ENCODE results near the gene VSX2. TPM values are rescaled to one million over a fixed set of nuclear protein-coding genes. Genes with fewer than 3 reads are reported as not detected.
A peak's percentile ranks its signal among the peaks of the same experiment; 100 is the strongest.

Gene VSX2
- total and polyA plus RNA-seq, 2 of the 13 experiments (the other 11 are each of a cell fraction or from before 2014, with no cell fraction given), result 0.05 TPM; not detected in 1

DNA sequence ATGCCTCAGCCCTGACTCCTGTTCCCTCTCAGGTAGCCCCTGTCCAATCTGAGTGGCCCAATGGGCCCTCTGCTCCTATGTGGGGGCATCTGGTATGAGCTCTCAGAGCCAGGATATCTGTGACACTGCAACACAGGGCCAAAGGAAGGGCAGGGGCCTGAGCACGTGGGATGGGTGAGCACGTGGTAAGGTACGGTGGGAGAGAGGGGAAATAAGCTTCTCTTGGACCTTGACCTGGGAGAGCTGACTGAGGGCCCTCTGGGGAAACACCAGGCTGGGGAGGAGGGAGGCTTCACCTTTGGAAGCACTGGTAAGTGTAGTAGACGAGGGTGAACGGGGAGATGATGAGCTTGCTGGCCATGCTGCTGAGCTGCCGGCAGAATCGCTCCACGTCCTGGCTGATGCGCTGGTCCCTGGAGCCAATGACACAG lies 56.8 kb downstream of the VSX2 start (continued):
- TF ChIP-seq ASH2L (IDR thresholded peaks at IDR 0.05; ENCODE audit: insufficient read length, low read depth, low read length), result peak; percentile 34
- no peak for TF ChIP-seq TAF15 (IDR thresholded peaks at IDR 0.05; ENCODE audit: low read depth, low read length, poor library complexity, severe bottlenecking)
- TF ChIP-seq ZNF776 (CRISPR knock-in tag; IDR thresholded peaks at IDR 0.05), result peak; percentile 35; the same call in 1 of the 2 replicates
- peak in 1 of 2 experiments; percentile 66; a peak in 1 of 4 replicates for TF ChIP-seq KLF16 (CRISPR knock-in tag; IDR thresholded peaks at IDR 0.05)
- TF ChIP-seq TOPORS (CRISPR knock-in tag; IDR thresholded peaks at IDR 0.05), result no peak; the same call in 1 of the 2 replicates
- TF ChIP-seq KDM5B (CRISPR knock-in tag; IDR thresholded peaks at IDR 0.05; ENCODE audit: borderline replicate concordance), result peak; percentile 82; the same call in 1 of the 2 replicates
- TF ChIP-seq KDM3A (CRISPR knock-in tag; IDR thresholded peaks at IDR 0.05; ENCODE audit: low read depth), result 0 out of 2 replicates have a peak, but pooled peaks have one; percentile 65
- TF ChIP-seq, protein P1, sequence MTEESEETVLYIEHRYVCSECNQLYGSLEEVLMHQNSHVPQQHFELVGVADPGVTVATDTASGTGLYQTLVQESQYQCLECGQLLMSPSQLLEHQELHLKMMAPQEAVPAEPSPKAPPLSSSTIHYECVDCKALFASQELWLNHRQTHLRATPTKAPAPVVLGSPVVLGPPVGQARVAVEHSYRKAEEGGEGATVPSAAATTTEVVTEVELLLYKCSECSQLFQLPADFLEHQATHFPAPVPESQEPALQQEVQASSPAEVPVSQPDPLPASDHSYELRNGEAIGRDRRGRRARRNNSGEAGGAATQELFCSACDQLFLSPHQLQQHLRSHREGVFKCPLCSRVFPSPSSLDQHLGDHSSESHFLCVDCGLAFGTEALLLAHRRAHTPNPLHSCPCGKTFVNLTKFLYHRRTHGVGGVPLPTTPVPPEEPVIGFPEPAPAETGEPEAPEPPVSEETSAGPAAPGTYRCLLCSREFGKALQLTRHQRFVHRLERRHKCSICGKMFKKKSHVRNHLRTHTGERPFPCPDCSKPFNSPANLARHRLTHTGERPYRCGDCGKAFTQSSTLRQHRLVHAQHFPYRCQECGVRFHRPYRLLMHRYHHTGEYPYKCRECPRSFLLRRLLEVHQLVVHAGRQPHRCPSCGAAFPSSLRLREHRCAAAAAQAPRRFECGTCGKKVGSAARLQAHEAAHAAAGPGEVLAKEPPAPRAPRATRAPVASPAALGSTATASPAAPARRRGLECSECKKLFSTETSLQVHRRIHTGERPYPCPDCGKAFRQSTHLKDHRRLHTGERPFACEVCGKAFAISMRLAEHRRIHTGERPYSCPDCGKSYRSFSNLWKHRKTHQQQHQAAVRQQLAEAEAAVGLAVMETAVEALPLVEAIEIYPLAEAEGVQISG (CRISPR knock-in tag; IDR thresholded peaks at IDR 0.05), result peak; percentile 93
- no peak for TF ChIP-seq AGO1 (IDR thresholded peaks at IDR 0.05; ENCODE audit: low read depth, low read length, poor library complexity, severe bottlenecking)
- peak; percentile 88 for TF ChIP-seq ZNF263 (CRISPR knock-in tag; IDR thresholded peaks at IDR 0.05)
- peak; percentile 83 for TF ChIP-seq RNF2 (conservative IDR thresholded peaks at IDR 0.05; ENCODE audit: low read depth)
- TF ChIP-seq CBX5 (CRISPR knock-in tag; IDR thresholded peaks at IDR 0.05; ENCODE audit: borderline replicate concordance), result peak; percentile 79; the same call in 1 of the 2 replicates
- no peak for TF ChIP-seq MBNL3 (CRISPR knock-in tag; conservative IDR thresholded peaks at IDR 0.05)
- TF ChIP-seq ZSCAN9 (CRISPR knock-in tag; IDR thresholded peaks at IDR 0.05; ENCODE audit: borderline replicate concordance), result peak; percentile 88; the same call in 1 of the 2 replicates
- TF ChIP-seq, protein P2, sequence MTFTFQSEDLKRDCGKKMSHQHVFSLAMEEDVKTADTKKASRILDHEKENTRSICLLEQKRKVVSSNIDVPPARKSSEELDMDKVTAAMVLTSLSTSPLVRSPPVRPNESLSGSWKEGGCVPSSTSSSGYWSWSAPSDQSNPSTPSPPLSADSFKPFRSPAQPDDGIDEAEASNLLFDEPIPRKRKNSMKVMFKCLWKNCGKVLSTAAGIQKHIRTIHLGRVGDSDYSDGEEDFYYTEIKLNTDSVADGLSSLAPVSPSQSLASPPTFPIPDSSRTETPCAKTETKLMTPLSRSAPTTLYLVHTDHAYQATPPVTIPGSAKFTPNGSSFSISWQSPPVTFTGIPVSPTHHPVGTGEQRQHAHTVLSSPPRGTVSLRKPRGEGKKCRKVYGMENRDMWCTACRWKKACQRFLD (CRISPR knock-in tag; IDR thresholded peaks at IDR 0.05; ENCODE audit: borderline replicate concordance), result no peak
- peak; percentile 54; the same call in 1 of the 2 replicates for TF ChIP-seq KDM2A (CRISPR knock-in tag; IDR thresholded peaks at IDR 0.05; ENCODE audit: borderline replicate concordance, low read depth)
- no peak; the same call in 1 of the 2 replicates for TF ChIP-seq MTA1 (CRISPR knock-in tag; IDR thresholded peaks at IDR 0.05; ENCODE audit: borderline replicate concordance)
- TF ChIP-seq, protein P3, sequence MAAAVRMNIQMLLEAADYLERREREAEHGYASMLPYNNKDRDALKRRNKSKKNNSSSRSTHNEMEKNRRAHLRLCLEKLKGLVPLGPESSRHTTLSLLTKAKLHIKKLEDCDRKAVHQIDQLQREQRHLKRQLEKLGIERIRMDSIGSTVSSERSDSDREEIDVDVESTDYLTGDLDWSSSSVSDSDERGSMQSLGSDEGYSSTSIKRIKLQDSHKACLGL (CRISPR knock-in tag; IDR thresholded peaks at IDR 0.05), result peak; percentile 91
- no peak for TF ChIP-seq MAFF (IDR thresholded peaks at IDR 0.05; ENCODE audit: low read depth, low read length)
- TF ChIP-seq GABPB1 (CRISPR knock-in tag; IDR thresholded peaks at IDR 0.05), result peak; percentile 75
- TF ChIP-seq, protein P4, sequence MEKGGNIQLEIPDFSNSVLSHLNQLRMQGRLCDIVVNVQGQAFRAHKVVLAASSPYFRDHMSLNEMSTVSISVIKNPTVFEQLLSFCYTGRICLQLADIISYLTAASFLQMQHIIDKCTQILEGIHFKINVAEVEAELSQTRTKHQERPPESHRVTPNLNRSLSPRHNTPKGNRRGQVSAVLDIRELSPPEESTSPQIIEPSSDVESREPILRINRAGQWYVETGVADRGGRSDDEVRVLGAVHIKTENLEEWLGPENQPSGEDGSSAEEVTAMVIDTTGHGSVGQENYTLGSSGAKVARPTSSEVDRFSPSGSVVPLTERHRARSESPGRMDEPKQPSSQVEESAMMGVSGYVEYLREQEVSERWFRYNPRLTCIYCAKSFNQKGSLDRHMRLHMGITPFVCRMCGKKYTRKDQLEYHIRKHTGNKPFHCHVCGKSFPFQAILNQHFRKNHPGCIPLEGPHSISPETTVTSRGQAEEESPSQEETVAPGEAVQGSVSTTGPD (CRISPR knock-in tag; IDR thresholded peaks at IDR 0.05), result 0 out of 2 replicates have a peak, but pooled peaks have one; percentile 42
- no peak for TF ChIP-seq MTF2 (CRISPR knock-in tag; IDR thresholded peaks at IDR 0.05; ENCODE audit: borderline replicate concordance)
- peak; percentile 85; the same call in 1 of the 2 replicates for TF ChIP-seq KLF6 (CRISPR knock-in tag; IDR thresholded peaks at IDR 0.05)
- peak; percentile 59; the same call in 1 of the 2 replicates for TF ChIP-seq ZNF235 (CRISPR knock-in tag; IDR thresholded peaks at IDR 0.05; ENCODE audit: borderline replicate concordance)
- peak; percentile 68; the same call in 1 of the 2 replicates for TF ChIP-seq NCOR1 (IDR thresholded peaks at IDR 0.05; ENCODE audit: borderline replicate concordance, low read length)

Data from HepG2 (cell line).